Cardiac fibroblast (primary cell): ENCODE results near the gene ATE1.

Source experiments
- DNase-seq, 2 donors: peaks; one replicate each; pipeline versions ENCODE4 v3.0.0 to v3.0.0-alpha.2; 2010; ENCODE audit warnings: low read depth in 2 of 2
- H3K4me3 ChIP-seq, 2 donors: replicated peaks in 1 of 2; 1 replicate in 1 of 2; 2 replicates in 1 of 2; pipeline ENCODE4 v1.5.1; 2011; ENCODE audit warnings: low read depth in 2 of 2, low read length in 2 of 2, mild to moderate bottlenecking in 2 of 2, moderate library complexity in 1 of 2
- CTCF ChIP-seq: IDR thresholded peaks from one replicate; pipeline ENCODE4 v1.5.1; 2011; ENCODE audit warnings: low read depth, mild to moderate bottlenecking, low read length, inconsistent platforms

Gene ATE1

GRCh38 chr10:121751191-121751760, 176.6 kb downstream of the ATE1 start:
- no peak for TF ChIP-seq CTCF
- peak; percentile 31 to 42 for DNase-seq
- no peak overlapping the region for H3K4me3 ChIP-seq

- TF ChIP-seq CTCF, result no peak
- no peak overlapping the region for H3K4me3 ChIP-seq
- no peak for DNase-seq
These were observed 180.6 kb downstream of the ATE1 start for GRCh38 chr10:121747163-121747775.

- no peak overlapping the region for H3K4me3 ChIP-seq
- TF ChIP-seq CTCF, result no peak
- DNase-seq, result no peak
These were observed 186.5 kb downstream of the ATE1 start for GRCh38 chr10:121741248-121741792.

- no peak for TF ChIP-seq CTCF
- H3K4me3 ChIP-seq, result no peak overlapping the region
- no peak for DNase-seq
These were observed 187.8 kb downstream of the ATE1 start for GRCh38 chr10:121740069-121740468.

GRCh38 chr10:121739114-121739513, 188.7 kb downstream of the ATE1 start:
- no peak for DNase-seq
- H3K4me3 ChIP-seq, result no peak overlapping the region
- TF ChIP-seq CTCF, result no peak

- H3K4me3 ChIP-seq, result no peak overlapping the region
- DNase-seq, result peak in 1 of 2 donors; percentile 42
- no peak for TF ChIP-seq CTCF
These were observed 191.3 kb downstream of the ATE1 start for GRCh38 chr10:121736315-121737130.
